Activated CD8-positive, alpha-beta memory T cell treated with anti-CD3 and anti-CD28 coated beads for 4 hours (primary cell): ENCODE data around the gene FMNL3.
A peak's percentile ranks its signal among the peaks of the same experiment; 100 is the strongest.
"Not testable (repeated sequence)": the region's sequence is repeated elsewhere in the genome, so short reads cannot be mapped to it uniquely, and the experiment has no call there.

Experiments
- DNase-seq, 2 donors: peaks; one replicate each; pipeline ENCODE4 v3.0.0-alpha.2; 2020; ENCODE audit warnings: low read depth in 2 of 2

Gene FMNL3, protein sequence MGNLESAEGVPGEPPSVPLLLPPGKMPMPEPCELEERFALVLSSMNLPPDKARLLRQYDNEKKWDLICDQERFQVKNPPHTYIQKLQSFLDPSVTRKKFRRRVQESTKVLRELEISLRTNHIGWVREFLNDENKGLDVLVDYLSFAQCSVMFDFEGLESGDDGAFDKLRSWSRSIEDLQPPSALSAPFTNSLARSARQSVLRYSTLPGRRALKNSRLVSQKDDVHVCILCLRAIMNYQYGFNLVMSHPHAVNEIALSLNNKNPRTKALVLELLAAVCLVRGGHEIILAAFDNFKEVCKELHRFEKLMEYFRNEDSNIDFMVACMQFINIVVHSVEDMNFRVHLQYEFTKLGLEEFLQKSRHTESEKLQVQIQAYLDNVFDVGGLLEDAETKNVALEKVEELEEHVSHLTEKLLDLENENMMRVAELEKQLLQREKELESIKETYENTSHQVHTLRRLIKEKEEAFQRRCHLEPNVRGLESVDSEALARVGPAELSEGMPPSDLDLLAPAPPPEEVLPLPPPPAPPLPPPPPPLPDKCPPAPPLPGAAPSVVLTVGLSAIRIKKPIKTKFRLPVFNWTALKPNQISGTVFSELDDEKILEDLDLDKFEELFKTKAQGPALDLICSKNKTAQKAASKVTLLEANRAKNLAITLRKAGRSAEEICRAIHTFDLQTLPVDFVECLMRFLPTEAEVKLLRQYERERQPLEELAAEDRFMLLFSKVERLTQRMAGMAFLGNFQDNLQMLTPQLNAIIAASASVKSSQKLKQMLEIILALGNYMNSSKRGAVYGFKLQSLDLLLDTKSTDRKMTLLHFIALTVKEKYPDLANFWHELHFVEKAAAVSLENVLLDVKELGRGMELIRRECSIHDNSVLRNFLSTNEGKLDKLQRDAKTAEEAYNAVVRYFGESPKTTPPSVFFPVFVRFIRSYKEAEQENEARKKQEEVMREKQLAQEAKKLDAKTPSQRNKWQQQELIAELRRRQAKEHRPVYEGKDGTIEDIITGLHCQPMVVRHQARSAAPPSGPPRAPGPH

DNA sequence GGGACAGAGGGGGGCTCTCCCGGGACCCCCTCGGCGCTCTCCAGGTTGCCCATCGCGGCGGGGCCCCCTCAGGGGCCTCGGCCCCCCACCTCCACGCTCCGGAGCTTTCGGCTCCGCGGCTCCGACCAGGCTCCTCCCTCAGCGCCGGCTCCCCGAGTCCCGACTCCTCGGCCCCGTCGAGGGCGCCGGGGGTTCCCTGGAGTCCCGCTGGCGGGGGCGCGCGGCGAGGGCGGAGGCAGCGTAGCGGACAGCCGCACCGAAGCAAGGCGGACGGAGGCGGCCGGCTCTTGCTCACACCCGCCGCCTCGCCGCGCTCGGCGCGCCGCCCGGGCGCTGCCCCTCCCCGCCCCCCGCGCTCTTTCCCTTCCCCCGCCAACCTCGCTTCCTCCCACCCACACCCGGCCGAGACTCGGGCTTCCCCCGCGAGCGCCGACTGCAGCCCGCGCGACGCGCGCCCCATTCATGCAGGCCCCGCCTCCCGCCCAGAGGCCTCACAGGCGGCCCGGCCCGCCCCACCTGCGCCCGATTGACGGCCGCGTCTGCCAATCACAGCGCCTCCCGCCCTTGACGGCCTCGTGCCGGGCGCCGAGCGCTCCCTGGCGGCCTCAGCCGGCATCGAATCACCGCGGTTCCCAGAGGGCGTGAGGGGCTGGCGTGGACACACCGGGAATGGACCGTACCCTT lies at the start of gene FMNL3:
FMNL3 (minus strand) TSS at position 278 of the 684 bp plus-strand sequence; CDS start at position 53, 225 bp downstream.
- peak; percentile 96 to 97 for DNase-seq

DNA sequence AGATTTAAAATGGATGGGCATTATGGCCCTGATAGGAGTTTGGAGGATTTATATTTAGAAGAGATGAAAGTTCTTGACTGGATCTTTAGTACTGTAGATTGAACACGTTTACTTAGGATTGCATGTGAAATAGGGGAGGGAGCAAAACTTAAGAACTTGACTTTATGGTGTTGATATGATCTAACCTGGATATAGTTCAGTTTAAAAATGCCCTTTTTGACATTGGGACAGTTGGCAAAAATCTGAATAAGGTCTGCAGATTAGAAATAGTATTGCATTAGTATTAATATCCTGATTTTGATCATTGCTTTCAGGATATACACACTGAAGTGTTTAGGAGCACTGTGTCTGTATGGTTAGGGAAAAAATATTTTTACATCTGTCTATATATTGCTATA lies 43.8 kb upstream of the FMNL3 start:
- no peak for DNase-seq

DNA sequence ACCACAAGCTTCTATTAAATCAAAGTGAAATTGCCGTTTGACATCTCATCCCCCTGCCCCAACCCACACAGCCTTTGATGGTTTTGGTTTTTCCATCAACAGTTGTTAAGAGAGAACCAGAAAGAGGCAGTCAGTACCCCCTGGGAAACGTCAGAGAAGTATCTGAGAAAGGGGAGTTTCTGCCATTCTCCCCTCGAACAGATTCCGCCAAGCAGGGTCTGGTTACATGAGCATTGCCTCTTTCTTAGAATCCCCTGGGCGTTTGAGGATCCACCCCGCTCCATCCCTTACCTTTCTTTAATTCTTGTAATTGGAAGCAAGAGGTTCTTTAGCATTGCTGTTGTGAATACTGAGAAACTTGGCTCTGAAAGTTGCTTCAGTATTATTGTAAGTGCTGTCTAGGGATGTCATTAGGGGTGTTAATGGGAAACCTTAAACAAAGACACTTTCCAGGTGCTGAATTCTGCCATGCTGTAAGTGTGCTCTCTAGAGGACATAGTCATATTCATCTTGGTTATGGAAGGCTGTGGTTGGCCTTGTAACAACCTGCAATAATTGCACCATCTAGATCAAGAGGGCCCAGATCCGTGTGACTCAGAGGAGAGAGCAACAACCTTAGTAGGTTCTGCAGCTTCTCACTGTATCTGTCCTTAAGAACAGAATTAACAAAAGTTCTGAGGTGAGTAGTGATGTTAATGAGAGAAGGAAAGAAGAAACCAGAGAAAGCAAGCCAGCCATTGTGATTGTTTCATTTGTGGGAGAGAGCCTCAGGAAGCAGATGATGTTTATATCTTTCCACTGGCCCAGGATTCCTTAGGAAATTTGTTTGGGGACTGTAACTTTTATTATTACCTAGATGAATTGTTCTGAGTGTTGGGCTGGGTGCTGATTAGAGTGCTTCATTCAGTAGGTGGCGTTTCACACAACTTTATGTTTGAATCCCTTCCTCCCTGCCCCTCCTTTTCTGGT lies 43.1 kb upstream of the FMNL3 start:
- DNase-seq: peak in 1 of 2 donors; percentile 42

GRCh38 chr12:49748800-49749199 lies 41.6 kb upstream of the FMNL3 start:
- no peak for DNase-seq

GRCh38 chr12:49748306-49748705 lies 41.1 kb upstream of the FMNL3 start:
- DNase-seq: no peak

GRCh38 chr12:49744363-49744885 lies 37.2 kb upstream of the FMNL3 start:
- DNase-seq: no peak

- DNase-seq: peak; percentile 71 to 79
Measured at GRCh38 chr12:49741882-49742620, 34.8 kb upstream of the FMNL3 start.

DNA sequence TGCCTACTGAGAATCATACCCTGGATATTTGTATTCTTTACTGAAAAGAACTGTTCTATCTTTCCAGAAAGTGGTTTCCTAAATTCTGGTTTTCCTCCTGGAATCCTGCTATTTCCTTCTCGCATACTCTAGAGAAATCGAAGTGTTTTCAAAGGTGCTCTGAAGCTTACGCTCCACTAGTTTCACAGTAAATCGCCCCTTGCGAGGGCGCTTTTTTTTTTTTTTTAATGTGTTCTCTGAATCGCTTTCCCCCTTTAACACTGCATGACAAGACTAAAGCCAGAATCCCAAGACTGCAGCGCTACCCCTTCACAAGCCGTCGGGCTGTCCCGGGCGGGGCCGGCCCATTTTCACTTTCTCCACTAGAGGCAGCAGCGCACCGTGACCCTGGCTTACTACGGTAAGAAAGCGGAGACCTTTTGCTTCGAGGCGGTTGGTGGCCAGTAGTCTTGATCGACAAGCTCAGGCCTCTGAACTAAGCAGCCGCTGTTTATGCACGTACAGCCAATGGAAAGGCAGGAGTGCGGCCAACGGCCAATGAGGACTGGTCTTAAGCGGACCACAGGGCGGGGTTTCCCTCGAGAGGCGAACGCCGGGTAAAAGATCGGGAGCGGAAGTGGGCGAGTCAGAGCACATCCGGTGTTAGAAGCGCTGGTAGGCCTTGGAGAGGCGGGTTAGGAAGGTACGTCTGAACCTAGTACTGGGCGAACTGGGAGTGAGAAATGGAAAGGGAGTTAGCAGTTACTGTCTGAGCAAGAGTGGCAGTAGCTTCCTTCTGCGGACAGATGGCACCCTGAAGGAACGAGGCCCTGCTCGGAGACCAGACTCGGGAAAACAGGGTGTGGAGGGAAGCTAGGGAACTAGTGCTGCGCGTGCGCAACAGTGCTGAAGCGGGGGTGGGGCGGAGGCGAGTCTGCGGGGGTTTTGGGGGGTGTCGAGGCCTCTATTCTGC lies 34.0 kb upstream of the FMNL3 start, which contains the start of gene TMBIM6:
TMBIM6 (plus strand) TSS at position 628 of the 952 bp plus-strand sequence. CDS start 10,937 bp downstream, outside the sequence.
- DNase-seq: peak; percentile 96 to 99

DNA sequence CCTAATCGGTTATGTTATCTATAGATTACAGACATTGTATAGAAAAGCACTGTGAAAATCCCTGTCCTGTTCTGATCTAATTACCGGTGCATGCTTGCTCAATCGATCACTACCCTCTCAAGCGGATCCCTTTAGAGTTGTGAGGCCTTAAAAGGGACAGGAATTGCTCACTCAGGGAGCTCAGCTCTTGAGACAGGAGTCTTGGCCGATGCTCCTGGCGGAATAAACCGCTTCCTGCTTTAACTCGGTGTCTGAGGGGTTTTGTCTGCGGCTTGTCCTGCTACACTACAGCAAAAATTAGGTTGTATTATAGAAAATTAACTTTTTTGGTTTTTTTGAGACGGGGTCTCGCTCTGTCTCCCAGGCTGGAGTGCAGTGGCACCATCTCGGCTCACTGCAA lies 33.1 kb upstream of the FMNL3 start:
- DNase-seq: not testable (repeated sequence)

- not testable (repeated sequence) for DNase-seq
Measured at GRCh38 chr12:49738721-49739120, 31.5 kb upstream of the FMNL3 start.

DNA sequence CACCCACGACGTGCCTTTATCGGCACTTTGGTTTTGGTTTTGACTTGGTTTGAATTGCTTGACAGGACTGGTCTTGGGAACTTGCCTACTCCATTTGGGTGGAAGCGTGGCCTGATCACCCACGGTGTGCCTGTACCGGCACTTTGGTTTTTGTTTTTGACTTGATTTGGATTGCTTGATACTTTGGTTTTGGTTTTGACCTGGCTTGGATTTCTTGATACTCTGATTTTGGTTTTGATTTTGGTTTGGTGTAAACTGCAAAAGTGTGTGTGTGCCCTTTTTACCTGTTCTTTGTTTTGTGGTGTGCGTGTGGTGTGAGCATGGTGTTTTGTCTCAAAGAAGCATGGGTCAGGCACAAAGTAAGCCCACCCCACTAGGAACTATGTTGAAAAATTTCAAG lies 27.7 kb upstream of the FMNL3 start:
- not testable (repeated sequence) for DNase-seq

- DNase-seq: no peak
Measured at GRCh38 chr12:49733219-49734017, 26.2 kb upstream of the FMNL3 start.

- no peak for DNase-seq
Measured at GRCh38 chr12:49730568-49731101, 23.4 kb upstream of the FMNL3 start.

- no peak for DNase-seq
Measured at GRCh38 chr12:49730050-49730449, 22.8 kb upstream of the FMNL3 start.

DNA sequence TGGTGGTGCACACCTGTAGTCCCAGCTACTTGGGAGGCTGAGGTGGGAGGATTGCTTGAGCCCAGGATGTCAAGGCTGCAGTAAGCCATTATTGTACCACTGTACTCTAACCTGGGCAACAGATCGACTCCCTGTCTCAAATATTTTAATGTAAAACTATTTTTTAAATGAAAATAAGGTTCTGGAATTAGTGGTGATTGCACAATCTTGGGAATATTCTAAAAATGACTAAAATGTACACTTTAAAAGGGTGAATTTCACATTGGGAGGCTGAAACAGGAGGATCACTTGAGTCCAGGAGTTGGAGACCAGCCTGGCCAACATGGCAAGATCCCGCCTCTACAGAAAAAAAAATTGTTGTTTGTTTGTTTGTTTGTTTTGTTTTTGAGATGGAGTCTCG lies 21.2 kb upstream of the FMNL3 start:
- DNase-seq: no peak

DNA sequence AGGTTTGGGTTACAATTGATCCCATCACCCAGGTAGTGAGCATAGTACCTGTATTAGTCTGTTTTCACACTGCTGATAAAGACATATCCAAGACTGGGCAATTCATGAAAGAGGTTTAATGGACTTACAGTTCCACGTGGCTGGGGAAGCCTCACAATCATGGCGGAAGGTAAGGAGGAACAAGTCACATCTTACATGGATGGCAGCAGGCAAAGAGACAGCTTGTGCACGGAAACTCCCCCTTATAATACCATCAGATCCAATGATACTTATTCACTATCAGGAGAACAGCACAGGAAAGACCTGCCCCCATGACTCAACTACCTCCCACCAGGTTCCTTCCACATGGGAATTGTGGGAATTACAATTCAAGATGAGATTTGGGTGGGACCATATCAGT lies 14.2 kb upstream of the FMNL3 start:
- not testable (repeated sequence) for DNase-seq

DNA sequence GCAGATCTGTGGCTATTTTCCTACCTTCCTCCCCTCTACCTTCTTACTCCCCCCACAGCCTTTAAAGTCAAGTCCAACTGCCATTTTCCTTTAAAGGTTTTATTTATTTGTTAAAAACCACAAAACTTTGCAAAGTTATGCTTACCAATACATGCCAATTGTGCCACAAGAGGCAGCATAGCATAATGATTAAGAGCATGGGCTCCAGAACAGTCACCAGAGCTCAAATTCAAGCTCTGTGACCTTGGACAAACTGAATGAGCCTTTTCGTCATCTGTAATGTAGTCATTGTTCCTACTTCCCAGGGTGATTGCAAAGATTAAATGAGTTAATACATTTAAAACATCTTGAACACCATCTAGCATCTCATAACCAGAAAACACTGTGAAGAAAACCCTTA lies 13.0 kb upstream of the FMNL3 start:
- no peak for DNase-seq
